WERI-Rb-1 (cell line): ENCODE results near the gene MOCOS.

Experiments used
- DNase-seq: peaks from one replicate; pipeline ENCODE4 v3.0.0-alpha.2; 2020
- H3K27ac ChIP-seq: fragments of 250-450 bp; sonication (Bioruptor Pico); 2 replicates; pipeline ENCODE4 v1.5.1; 2020; ENCODE audit warnings: mild to moderate bottlenecking, moderate library complexity
- H3K27me3 ChIP-seq: fragments of 250-450 bp; sonication (Bioruptor Pico); 2 replicates; pipeline ENCODE4 v1.5.1; 2021; ENCODE audit warnings: mild to moderate bottlenecking, low read depth, moderate library complexity; ENCODE audit not compliant: insufficient read depth, severe bottlenecking
- H3K36me3 ChIP-seq: fragments of 250-450 bp; sonication (Bioruptor Pico); 2 replicates; pipeline ENCODE4 v1.5.1; 2020; ENCODE audit warnings: mild to moderate bottlenecking, moderate library complexity
- H3K4me3 ChIP-seq: 2 replicates; pipeline ENCODE4 v1.5.1; 2011; ENCODE audit warnings: low read depth, mild to moderate bottlenecking, control low read depth, low read length
- H3K9me3 ChIP-seq: fragments of 250-450 bp; sonication (Bioruptor Pico); 2 replicates; pipeline ENCODE4 v1.5.1; 2021; ENCODE audit warnings: mild to moderate bottlenecking, moderate library complexity; ENCODE audit not compliant: severe bottlenecking
- CTCF ChIP-seq: IDR thresholded peaks from 2 replicates; pipeline ENCODE4 v1.5.1; 2011; ENCODE audit warnings: low read depth, mild to moderate bottlenecking, control low read depth, inconsistent platforms, low read length

The MOCOS gene

GRCh38 chr18:36305375-36305774 lies 118.1 kb downstream of the MOCOS start:
- Histone ChIP-seq H3K36me3 (no peaks in the 10 kb centered on the region), H3K27ac (no peak overlapping the region), H3K27me3 (no peaks in the 10 kb centered on the region), H3K9me3 (no peaks in the 10 kb centered on the region), H3K4me3 (no peak overlapping the region)
- DNase-seq = no peak
- TF ChIP-seq CTCF = no peak

- no peaks in the 10 kb centered on the region for H3K27me3 ChIP-seq
- H3K27ac ChIP-seq = no peak overlapping the region
- no peak overlapping the region for H3K4me3 ChIP-seq
- no peaks in the 10 kb centered on the region for H3K9me3 ChIP-seq
- TF ChIP-seq CTCF = no peak
- DNase-seq = no peak
- no peaks in the 10 kb centered on the region for H3K36me3 ChIP-seq
These were observed 120.2 kb downstream of the MOCOS start for GRCh38 chr18:36307513-36307912.

- no peak overlapping the region; the same call in 1 of the 2 replicates for H3K4me3 ChIP-seq
- DNase-seq = no peak
- H3K9me3 ChIP-seq = no peaks in the 10 kb centered on the region
- peak overlapping the region; percentile 50 for H3K27ac ChIP-seq
- no peaks in the 10 kb centered on the region for H3K27me3 ChIP-seq
- no peak for TF ChIP-seq CTCF
- H3K36me3 ChIP-seq = no peaks in the 10 kb centered on the region
These were observed 121.6 kb downstream of the MOCOS start for GRCh38 chr18:36308711-36309435.

- peak; percentile 69 for DNase-seq
- no peaks in the 10 kb centered on the region for H3K9me3 ChIP-seq
- no peak for TF ChIP-seq CTCF
- H3K27me3 ChIP-seq = no peaks in the 10 kb centered on the region
- no peaks in the 10 kb centered on the region for H3K36me3 ChIP-seq
- no peak overlapping the region; the same call in none of the 2 replicates for H3K4me3 ChIP-seq
- H3K27ac ChIP-seq = peak overlapping the region; percentile 50
These were observed 122.4 kb downstream of the MOCOS start for GRCh38 chr18:36309436-36310391.

GRCh38 chr18:36311026-36311570 lies 123.8 kb downstream of the MOCOS start:
- no peaks in the 10 kb centered on the region for H3K27me3 ChIP-seq

More at GRCh38 chr18:36311026-36311570, 123.8 kb downstream of the MOCOS start:
- TF ChIP-seq CTCF = no peak
- peak; percentile 92 for DNase-seq
- Histone ChIP-seq H3K36me3 (no peaks in the 10 kb centered on the region), H3K27ac (peak overlapping the region; percentile 48; the same call in 1 of the 2 replicates), H3K4me3 (no peak overlapping the region), H3K9me3 (no peaks in the 10 kb centered on the region)
